SW 1271 (cell line): ENCODE results near the gene OVCA2.

ENCODE experiments used
- DNase-seq, 2 experiments: peaks; one replicate each; lab custom pipeline; 2025; lab: John Stamatoyannopoulos, UW

OVCA2 gene

DNA sequence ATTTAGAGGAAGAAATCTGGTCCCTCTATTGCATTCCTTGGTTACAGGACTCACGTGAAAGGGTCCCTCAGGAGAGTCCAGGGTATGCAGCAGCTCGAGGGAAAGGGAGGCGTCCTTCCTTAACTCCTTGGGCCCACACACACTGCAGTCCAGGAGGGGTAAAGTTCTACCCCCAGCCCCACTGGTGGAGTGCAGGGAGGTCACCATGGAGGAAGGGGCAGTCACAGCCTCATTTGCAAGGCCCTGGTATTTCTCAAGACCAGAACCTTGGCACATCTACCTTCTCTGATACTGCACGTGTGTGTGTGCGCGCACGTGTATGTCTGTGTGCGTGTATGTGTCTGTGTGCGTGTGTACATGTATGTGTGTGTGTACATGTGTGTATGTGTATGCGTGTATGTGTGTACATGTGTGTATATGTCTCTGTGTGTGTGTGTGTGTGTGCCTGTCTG, 24.2 kb downstream of the OVCA2 start:
- no peak for DNase-seq

DNA sequence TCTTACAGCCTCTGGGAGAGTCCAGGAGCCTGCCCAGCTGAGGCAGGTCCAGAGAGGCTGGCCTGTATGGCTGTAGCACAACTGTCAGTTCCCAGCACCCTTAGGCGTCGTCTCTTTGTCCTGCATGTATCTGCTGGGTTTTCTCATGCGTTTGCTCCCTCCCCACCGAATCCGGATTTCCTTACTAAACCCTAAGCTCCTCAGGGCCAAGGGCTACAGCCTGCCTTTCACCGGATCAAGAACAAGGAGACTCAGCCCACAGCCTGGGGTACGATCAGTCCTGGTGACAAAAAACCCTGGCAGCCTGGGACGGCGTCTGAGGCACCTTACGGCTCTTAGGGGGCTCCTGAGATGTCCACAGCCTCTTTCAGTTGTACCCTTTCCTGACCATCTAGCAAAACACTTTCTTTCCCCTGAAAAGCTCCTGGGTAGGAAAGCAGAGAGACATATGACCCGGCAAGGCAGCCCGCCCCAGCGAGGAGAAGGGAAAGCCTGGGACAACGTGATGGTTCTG, 25.3 kb downstream of the OVCA2 start:
- no peak for DNase-seq

DNA sequence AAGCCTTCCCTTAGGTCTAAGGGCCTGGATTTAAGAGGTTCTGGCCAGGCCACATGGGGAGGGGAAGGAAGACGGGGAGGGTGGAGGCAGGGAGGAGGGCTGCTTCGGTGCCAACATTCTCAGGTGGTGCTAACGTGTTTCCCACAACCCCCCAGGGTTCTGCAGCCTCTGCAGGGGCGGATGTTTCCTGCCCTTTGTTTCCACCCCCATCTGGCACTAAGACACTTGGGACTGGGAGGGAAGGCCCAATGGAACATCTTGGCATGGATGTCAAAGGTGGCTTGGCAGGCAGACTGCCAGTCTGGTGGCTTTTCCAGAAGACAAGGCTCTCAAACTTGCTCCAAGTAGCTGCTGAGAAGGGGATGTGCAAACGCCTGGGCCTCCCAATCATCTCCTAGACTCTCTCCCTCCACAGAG, 25.8 kb downstream of the OVCA2 start:
- no peak for DNase-seq

DNA sequence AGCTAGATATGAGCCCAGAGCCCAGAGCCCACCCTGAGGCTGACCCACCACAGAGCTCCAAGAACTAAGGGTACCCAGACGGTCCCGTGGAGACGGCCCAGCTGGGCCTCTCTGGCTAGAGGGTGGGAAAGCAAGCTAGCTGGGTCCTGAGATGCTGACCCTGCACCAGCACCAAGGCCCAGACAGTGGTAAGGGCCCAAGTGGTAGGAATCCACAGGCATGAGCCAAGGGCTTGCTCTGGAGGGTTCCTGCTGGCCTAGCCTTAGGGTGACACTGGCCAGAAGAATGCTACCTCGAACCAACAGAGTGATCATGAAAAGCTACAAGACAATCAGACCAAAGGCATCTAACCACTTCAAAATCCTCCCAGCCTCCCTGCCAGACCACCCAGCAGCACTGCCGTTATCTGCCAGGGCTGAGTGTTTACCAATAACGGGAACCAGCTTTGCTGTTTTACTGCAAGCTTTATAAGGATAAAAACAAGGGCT, 26.3 kb downstream of the OVCA2 start:
- no peak for DNase-seq

DNA sequence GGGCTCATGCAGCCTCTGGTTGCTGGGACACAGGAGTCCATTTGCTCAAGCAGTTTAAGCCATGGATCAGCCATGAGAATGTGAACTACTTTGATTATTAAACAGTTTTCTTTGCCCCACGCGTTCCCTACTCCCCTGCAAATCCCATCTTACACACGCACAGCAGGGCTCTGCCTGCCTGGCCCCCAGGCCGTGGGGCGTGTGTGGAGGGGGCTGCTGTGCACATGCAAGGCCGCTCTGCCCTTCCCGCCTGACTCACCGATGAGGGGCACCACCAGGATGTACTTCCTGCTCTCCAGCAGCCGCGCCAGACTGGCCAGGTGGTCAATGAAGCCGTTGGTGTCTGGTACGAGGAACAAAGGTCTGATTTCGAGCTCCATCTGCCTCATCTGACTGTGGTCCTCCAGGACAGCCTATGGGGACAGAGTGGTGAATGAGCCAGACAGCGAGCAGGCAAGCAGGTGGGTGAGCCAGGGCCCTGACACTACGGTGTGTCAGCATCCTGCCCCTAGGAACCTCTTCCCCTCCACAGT, 26.8 kb downstream of the OVCA2 start:
- DNase-seq, result no peak

DNA sequence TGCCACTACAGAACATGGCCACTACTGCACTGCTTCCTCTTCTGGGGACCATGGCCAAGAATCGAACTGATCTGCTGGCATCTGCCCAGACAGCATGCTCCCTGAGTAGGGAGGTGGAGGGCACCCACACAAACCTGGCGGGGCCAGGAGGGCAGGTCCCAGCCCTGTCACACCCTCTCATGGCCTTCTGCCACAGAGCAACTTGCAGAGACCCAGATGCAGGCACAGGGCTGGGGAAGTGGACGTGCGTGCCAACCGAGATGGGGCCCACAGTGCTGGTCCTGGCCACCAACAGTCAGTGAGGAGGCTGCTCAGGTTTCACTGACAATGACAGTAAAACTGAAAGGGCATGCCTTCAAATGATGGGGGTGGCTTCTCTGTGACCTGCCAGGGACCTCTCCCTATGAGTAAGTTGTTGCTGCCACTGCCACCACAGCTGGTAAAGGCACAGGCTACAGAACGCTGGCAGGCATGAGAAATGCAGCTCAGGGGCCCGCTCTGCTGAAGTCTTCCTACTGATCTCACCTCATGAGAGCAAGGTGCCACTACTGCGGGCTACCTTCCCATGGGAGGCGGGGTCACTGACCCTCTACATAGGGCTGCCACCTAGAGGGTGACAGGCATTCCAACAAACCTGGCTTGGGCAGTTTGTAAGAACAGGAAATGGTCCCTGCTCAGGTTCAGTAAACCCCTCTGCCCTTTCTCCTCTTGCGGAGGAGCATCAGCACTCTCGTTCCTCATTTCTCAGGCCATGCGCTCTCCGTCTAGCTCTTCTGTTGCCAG, 28.6 kb downstream of the OVCA2 start:
- DNase-seq, result no peak

DNA sequence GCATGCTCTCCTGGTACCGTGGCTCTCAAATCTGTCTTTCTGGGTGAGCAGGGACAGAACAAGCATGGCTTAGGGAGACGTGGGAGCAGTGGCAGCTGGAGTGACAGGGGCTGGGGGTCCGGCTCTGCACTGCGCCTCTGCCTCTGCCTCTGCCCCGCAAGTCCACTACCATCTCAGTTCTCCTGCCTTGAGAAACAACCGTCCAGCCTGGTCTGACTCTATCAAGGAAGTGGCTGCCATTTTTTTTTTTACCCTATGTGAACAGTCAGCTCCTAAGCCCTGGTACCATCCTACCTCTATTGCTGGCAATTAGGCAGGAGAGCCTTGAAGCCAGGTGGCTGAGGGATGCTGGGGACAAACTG, 29.2 kb downstream of the OVCA2 start:
- no peak for DNase-seq

DNA sequence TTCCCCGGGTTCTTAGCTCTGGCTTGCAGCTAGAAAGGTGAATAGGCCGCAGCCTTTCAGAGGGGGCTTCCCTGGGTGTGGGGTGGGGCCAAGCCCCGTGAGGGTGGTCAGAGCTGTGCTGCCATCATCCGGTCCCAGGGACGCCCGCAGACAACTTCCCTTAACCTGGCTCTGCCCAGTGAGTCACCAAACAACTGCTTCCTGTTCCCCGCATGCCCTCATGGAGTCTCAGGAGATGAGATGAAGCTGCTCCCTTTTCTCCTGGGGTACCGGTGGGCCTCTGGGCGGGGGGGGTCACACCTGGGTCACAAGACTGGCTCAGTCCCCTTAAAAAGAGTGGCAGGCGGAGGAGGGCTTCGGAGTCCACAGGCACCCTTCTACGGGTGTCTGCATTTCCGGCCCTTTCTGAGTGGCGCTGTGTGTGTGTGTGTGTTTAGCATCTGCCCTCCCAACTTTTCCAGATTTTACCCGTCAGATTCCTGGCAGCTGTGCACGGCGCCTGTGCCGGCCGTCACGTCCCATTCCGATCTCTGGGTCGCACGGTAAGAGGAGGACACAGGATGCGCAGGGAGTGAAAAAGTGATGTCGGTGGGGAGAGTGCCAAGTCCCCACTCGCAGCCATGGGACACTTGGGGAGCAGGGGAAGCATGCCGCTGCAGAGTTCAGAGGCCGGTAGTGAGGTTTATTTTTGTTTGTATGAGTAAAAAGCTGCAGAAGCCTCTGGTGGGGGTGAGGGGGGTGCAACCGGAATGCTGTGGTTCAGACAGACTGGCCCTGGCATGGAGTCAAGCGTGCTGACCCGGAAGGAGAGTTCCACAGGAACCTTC, 29.8 kb downstream of the OVCA2 start:
- no peak for DNase-seq

DNA sequence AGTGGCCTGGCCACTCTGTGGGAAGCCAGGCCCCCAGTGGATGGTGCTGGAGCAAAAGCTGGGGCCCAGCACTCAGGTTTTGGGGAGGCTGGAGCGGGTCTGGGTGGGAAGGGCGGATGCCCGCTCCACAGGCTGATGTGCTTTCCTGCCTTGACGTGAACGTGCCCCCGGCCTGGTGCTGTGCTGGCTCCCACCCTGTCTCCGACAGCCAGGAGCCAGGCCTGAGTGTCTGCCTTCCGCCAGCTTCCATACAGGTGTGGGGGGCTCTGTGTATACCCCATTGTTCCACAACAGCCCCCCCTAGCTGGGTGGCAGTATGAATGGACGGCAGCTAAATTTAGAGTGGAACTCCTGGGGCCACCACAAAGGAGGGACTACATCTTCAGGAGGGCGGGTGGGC, 33.1 kb downstream of the OVCA2 start:
- DNase-seq, result no peak

DNA sequence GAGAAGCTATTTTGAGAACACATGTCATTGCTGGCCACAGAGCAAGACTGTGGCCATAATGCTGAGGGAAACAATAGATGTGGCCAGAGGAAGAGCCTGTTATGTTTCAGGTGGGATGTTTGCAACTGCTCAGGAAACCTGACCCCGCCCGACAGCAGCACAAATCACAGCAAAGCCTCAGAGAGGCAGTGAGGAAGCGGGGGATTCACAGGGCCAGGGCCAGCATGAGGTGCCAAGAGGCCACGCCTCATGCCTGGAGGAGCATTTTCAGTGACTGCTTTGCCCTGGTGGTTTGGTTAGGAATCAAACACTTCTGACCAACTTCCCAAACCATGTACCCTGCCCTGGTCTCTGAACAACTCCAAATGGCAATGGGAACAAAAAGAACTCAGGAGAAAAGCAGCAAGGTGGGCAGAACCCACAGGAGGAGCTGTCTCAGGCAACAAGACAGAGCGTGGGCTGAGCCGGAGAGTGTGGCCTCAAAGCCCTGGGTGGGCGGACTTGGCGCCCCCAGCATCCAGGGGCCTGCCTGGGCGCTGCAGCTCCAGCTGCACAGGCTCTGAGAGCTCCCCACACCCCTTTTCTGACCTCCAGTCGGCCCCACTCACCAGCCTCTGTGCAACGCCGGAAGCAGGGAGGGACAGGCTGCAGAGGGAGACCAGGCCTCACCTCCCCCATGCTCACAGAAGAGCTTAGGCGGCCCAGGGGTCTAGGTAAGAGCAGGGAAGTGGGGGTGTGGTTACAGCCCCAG, 33.7 kb downstream of the OVCA2 start:
- no peak for DNase-seq

DNA sequence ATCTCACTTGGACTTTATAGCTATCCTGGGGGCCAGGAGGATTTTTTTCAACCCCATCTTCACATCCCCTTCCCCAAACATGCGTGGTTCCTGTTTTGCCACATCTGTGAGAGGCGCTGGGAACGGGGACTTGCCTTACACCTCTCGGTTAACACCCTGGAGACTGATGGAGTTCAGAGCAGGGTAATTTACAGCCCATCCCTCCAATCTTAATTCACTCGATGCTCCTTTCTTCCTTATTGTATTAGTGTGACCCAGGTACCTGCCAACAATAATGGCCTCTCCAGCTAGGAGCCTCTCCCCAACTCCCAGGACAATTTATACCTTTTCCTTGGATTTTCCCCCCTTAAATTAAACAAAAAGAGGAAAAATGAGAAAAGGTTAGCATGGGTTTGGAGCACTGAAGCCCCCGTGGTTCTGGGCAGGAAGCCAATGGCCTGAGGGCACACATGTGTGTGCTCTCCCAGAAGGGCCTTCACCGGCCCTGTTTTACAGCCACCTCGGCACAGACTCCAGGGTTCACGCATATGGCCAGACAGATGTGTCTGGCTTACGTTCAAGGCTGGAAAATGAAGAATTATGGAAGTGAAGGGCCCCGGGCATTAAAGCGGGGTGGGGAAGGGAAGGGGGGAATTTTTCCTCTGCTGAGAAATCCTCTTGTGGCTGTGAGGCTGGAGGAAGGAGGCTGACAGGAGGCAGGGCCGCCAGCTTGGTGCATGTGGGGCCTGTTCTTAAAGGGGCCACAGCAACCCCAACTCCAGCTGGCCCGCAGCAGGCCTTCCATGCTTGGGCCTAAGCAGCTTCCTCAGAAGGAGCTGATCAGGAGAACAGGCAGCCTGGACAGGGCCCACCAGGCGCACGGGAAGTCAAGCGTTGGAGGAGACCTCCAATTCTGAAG, 34.5 kb downstream of the OVCA2 start:
- DNase-seq, result no peak

DNA sequence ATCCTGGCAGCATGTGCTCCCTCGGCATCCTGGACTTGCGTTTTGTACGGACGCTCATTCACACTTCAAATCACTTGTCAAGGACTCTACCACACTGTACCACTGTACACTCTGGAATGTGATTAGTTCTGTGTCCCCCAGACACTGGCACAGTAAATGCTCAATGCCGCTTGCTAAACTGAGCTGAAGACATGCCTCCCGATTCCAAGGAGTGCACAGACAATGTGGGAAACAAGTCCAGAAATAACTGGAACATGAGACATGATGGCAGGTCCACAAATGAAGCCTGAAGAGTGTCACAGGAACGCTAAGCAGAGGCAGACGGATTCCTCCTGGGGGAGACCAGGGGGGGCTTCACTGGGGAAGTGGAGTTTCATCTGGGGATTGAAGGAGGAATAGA, 35.2 kb downstream of the OVCA2 start:
- no peak for DNase-seq

DNA sequence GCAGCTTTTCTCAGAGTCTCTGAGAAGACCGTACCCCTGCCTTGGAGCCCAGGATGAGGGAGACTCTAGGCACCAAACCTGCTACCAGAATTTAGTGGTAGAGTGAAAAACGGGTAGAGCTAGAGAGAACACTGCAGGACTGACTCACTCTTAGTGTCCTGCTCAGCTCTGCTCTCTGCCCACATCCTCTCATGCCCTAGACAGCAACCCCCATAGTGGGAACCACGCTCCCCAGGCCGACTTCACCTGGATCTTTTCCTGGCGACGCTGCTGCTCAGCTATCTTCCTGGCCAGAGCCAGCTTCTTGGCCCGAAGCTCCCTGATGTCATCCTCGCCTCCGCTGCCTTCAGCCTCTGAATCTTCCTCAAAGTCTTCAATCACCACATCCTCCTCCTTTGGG, 39.7 kb downstream of the OVCA2 start:
- no peak for DNase-seq

DNA sequence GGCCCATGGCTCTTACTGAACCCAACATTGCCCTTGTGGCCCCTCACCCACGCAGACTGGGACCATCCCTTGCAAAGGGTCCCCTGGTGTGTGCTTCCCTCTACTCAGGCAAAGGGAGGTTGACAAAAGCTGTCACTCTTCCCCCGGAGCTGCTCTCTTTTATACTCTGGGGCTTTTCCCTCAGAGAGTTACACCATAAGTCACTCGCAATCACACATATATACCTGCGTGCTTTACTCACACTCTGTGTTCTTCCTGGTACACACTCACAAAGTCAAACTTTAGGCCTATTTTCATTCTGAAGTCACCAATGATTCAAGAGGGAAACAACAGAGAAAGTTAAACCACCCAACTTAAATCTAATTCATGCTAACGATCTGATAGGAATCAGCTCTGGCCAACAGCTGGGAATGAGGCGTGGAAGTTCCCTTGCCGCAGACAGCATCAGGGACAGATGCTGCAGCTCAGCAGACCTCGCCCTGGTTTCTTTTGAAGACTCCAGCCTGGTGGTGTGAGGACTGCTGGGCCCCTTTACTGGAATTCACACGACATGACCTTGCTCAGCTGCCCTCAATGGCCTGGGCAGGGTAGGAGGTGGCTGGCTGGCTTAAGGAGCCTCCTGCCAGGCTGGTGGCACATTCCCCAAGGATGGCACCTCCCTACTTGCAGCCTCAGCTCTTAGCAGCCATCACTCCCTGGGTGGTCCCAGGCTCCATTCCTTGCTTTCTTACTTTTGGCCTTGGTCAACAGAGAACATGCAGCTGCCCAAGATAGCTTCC, 40.4 kb downstream of the OVCA2 start:
- no peak for DNase-seq

DNA sequence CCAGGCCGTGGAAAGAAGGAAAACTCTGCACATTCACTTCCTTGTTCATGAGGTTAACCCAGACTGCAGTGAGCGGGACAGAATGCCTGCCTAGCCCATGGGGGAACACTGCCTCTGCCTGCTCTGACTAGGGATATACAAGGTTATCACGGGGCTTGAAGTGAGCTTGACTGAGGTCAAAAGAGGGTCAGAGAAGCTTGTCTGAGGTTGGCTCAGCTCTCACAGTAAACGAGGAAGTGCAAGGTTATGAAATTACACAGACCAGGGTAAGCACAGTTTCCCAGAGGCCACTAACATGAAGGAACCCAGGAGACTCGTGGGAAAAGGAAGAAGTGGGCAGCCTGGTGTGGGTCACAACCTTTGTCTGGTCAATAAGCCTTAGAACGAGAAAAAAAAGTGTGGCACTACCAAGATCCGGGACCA, 41.8 kb downstream of the OVCA2 start:
- no peak for DNase-seq

DNA sequence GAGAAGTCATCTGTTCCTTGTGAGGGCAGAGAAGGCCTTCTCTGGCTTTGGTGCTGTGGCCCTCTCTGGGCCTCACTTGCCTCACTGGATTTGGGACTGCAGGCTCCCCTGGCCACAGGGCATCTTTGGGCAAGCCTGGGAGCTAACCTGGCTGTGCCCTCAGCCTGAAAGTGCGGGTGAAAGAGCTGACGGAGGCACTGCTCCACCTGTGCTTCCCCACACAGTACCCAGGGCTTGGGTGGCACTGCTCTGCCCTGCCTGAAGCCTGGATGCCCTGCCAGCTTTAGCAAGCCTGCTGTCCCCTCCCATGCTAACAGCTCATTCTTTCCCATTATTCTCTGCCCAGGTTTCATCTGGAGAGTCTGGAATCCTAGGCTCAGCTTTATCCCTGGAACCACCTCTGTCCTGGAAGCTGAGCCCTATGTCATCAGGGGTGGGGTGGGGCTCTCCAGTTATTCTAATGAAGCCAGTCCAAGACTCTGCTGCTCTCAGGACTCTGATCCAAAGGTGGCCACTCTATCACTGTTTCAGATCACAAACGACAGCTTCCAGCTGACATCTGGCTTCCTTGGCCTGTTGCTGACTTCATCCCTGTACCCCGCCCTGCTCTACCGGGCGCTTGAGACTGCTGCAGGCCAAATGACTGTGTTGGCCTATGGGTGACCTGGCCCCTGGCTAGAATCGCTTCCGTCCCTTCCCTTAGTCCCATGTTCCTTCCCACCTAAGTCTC, 42.4 kb downstream of the OVCA2 start:
- DNase-seq, result peak in 1 of 2 experiments; percentile 28

DNA sequence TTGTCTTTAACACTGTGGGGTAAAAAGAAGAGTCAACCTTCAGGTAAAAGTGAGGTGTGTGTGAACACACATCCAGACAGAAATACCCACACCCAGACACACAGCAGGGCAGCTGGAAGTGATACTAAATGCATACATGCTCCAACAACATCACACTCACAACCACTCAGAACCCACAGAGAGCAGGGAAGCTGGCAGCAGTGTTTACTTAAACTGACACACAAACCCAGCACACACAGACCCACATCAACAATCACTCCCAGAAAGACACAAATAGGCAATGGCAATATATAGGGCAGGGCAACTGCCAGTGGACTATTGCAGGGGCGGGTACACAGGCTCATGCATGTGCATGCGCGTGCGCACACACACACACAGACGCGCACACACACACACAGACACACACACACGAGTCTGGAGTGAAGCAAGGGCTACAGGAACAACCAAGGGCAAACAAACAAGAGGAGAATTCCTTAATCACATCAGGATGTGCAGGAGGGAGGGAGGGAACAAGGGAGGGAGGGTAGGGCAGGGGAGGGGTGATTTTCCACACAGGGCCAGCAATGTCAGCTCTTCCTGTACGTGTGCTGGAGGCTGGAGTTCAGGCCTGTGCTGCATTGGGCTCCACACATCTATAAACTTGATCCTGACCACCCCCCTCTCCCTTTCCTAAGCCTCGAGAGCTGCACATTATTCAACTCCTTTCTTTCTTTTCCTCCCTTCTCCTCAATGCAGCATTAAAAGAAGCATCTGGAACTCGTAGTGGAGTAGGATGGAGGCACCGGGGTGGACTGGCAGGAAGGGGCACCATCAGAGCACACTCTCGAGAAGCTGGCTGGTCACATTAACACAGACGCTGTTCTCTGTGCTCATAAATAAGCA, 43.2 kb downstream of the OVCA2 start:
- no peak for DNase-seq

DNA sequence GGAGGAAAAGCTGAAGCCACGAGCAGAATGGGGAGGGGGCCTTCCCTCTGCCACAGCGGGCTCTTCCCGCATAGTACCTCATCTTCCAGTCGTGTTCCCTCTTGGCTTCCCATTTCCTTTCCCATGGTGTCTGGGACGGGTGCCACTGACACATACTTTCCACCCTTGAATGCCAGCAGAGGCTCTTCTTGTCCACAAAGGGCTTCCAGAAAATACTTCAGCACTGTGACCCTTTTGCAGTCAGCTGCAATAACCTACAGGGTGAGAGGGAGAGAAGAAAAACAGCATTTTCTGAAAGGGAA, 43.8 kb downstream of the OVCA2 start:
- DNase-seq, result no peak

DNA sequence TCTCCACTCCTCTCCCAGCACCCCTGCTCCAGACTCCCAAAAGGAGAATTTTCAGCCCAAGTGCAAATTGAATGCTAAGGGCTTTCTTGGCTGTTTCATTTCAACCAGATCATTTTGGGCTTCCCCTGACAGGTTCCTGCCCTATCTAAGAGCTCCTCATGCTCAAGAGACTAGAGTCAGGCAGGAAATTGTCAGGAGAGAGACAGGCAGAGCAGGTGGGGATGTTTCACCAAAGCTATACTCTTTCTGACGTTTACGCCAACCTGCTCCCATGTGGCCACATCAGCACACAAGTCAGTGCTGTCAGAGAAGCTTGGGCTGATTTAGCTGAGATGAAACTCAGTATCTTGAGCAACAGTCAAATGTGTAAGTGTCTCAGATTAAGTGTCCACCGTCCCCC, 44.5 kb downstream of the OVCA2 start:
- no peak for DNase-seq
